ENCODE data around the gene HRAS. TPM values are rescaled to one million over a fixed set of nuclear protein-coding genes. Genes with fewer than 3 reads are reported as not detected.

HRAS gene
- total RNA-seq, 1 donor from 2014 or later = 83.7 TPM

GRCh38 chr11:528815-529727, 6.3 kb downstream of the HRAS start:
- no peaks in the 10 kb centered on the region for H3K27me3 ChIP-seq (ENCODE audit: control insufficient read depth, insufficient read depth, low read length)
- TF ChIP-seq, protein P1, sequence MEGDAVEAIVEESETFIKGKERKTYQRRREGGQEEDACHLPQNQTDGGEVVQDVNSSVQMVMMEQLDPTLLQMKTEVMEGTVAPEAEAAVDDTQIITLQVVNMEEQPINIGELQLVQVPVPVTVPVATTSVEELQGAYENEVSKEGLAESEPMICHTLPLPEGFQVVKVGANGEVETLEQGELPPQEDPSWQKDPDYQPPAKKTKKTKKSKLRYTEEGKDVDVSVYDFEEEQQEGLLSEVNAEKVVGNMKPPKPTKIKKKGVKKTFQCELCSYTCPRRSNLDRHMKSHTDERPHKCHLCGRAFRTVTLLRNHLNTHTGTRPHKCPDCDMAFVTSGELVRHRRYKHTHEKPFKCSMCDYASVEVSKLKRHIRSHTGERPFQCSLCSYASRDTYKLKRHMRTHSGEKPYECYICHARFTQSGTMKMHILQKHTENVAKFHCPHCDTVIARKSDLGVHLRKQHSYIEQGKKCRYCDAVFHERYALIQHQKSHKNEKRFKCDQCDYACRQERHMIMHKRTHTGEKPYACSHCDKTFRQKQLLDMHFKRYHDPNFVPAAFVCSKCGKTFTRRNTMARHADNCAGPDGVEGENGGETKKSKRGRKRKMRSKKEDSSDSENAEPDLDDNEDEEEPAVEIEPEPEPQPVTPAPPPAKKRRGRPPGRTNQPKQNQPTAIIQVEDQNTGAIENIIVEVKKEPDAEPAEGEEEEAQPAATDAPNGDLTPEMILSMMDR (IDR thresholded peaks at IDR 0.05; ENCODE audit: insufficient read depth, low read length, poor library complexity, severe bottlenecking) = no peak
- DNase-seq (ENCODE audit: low read depth) = no peak
- H3K36me3 ChIP-seq (ENCODE audit: control insufficient read depth, insufficient read depth, low read length) = no peaks in the 10 kb centered on the region
- H3K4me3 ChIP-seq (ENCODE audit: low read depth, low read length) = no peak overlapping the region

DNA sequence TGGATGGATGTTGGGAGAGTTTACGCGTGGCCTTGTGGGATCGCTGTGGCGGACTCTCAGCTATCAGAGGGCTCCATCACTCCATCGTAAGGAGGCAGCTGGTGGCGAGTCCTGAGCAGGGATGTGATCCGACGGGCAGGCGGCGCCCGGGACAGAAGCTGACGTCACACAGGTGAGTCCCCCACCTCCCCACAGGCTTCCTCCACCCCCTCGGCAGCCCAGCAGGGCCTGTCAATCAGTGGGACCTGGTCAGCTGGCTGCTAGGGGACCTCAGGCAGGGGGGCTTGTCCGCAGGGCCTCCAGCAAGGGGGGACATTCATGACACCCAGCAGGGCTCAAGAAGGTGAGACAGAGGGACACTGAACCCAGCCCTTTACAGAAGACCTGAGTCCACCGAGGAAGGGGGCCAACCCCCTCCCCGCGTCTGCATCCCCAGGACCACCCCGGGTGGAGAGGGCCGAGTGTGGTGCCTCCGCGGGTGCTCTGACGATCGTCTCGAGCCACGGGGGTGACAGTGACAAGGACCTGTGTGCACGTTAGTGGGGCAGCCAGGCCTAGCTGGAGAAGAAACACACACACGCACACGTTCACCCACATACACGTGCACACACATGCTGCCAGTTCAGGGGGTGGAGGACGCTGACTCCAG, 7.1 kb downstream of the HRAS start:
- Histone ChIP-seq H3K36me3 (ENCODE audit: control insufficient read depth, insufficient read depth, low read length) (no peaks in the 10 kb centered on the region), H3K27me3 (ENCODE audit: control insufficient read depth, insufficient read depth, low read length) (no peaks in the 10 kb centered on the region), H3K4me3 (ENCODE audit: low read depth, low read length) (no peak overlapping the region)
- TF ChIP-seq, protein P1 (IDR thresholded peaks at IDR 0.05; ENCODE audit: insufficient read depth, low read length, poor library complexity, severe bottlenecking) = no peak
- DNase-seq (ENCODE audit: low read depth) = no peak

GRCh38 chr11:526192-526591, 9.2 kb downstream of the HRAS start:
- no peaks in the 10 kb centered on the region for H3K27me3 ChIP-seq (ENCODE audit: control insufficient read depth, insufficient read depth, low read length)
- no peak overlapping the region for H3K4me3 ChIP-seq (ENCODE audit: low read depth, low read length)
- no peaks in the 10 kb centered on the region for H3K36me3 ChIP-seq (ENCODE audit: control insufficient read depth, insufficient read depth, low read length)
- TF ChIP-seq, protein P1 (IDR thresholded peaks at IDR 0.05; ENCODE audit: insufficient read depth, low read length, poor library complexity, severe bottlenecking) = no peak
- no peak for DNase-seq (ENCODE audit: low read depth)

GRCh38 chr11:521177-521688, 14.1 kb downstream of the HRAS start:
- H3K4me3 ChIP-seq (ENCODE audit: low read depth, low read length) = no peak overlapping the region
- DNase-seq (ENCODE audit: low read depth) = no peak
- no peaks in the 10 kb centered on the region for H3K36me3 ChIP-seq (ENCODE audit: control insufficient read depth, insufficient read depth, low read length)
- TF ChIP-seq, protein P1 (IDR thresholded peaks at IDR 0.05; ENCODE audit: insufficient read depth, low read length, poor library complexity, severe bottlenecking) = no peak
- H3K27me3 ChIP-seq (ENCODE audit: control insufficient read depth, insufficient read depth, low read length) = no peaks in the 10 kb centered on the region

DNA sequence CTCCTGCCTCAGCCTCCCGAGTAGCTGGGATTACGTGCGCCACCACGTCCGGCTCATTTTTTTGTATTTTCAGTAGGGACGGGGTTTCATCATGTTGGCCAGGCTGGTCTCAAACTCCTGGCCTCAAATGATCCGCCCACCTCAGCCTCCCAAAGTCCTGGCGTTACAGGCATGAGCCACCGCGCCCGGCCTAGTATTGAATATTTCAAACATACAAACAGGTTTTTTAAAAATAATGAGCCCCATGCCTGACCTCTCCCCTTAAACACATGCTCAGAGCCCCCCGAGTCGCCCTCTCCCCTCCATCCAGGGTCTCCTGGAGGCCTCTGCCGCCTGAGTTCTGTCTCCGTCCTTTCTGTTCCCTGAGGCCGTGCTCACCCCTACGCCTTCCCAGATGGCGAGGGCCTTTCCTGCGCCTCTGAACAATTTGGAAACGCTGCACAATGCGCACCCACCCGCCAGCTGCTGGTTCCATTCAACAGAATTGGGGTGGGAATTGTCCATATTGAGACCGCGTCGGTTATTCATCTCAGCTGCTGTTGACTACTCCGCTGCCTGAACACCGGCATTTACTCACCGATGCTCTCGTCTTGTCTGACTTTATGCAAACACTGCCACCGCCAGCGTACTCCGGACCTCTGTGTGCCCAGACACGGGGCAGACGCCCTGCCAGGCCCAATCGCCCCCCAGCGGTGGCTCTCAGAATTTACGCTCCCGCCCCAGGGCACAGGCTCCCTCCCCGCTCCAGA, 14.8 kb downstream of the HRAS start:
- Histone ChIP-seq H3K4me3 (ENCODE audit: low read depth, low read length) (no peak overlapping the region), H3K36me3 (ENCODE audit: control insufficient read depth, insufficient read depth, low read length) (no peaks in the 10 kb centered on the region), H3K27me3 (ENCODE audit: control insufficient read depth, insufficient read depth, low read length) (no peaks in the 10 kb centered on the region)
- DNase-seq (ENCODE audit: low read depth) = no peak
- TF ChIP-seq, protein P1 (IDR thresholded peaks at IDR 0.05; ENCODE audit: insufficient read depth, low read length, poor library complexity, severe bottlenecking) = no peak
